Pons (tissue), 1 donor: ENCODE measurements around the gene CDH23.

ENCODE experiments used
- DNase-seq: peaks from one replicate; pipeline ENCODE4 v3.0.0-alpha.2; 2016; ENCODE audit warnings: low spot score

CDH23 gene

DNA sequence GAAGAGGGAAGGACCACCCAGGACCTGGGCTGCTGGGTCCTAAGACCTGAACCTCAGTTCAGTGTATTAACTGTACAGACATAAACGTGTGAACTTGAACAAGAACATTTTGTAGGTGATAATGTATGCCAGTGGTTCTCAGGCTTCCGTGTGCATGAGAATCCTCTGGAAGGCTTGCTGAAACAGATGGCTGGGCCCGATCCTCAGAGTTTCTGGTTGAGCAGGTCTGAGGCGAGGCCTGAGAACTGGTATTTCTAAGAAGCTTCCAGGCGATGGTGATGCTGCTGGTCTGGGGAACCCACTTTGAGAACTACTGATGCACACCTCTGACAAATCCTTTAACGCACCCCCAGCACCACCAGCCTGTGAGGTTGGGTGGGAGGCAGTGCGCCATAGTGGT, 70.4 kb downstream of the CDH23 start:
- no peak for DNase-seq

DNA sequence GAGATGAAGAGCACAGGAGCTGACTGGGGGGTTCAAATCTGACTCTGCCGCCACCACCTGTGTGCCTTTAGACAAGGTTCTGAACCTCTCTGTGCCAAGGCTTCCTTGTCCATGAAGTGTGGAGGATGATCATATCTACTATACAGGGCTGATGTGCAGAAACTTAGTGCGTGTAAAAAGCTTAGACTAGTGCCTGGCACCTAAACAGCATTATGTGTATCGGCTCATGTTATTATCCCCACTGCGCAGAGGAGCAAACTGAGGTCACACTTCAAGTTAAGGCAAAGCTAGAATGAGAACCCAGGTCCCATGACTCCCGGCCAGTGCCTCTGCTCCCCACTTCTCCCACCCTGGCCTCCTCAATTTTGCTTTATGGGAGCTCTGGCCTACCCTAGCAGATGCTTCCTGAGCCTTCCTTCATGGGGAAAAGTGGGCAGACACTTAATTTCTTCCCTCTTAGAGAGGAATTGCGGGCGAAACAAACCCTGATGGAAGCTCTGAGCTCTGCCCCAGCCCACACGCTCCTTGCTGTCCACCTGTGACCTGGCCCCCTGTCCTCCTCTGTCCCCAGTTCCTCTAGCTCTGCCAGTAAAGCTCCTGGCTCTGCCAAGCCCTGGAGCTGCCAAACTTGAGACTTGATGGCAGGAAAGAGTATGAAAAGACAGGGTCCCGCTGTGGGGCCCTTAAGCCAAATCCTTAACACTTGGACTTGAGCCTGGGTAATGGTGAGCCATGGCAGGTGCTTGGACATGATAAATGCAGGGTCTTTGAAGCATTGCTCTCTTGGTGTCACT, 71.0 kb downstream of the CDH23 start:
- no peak for DNase-seq

DNA sequence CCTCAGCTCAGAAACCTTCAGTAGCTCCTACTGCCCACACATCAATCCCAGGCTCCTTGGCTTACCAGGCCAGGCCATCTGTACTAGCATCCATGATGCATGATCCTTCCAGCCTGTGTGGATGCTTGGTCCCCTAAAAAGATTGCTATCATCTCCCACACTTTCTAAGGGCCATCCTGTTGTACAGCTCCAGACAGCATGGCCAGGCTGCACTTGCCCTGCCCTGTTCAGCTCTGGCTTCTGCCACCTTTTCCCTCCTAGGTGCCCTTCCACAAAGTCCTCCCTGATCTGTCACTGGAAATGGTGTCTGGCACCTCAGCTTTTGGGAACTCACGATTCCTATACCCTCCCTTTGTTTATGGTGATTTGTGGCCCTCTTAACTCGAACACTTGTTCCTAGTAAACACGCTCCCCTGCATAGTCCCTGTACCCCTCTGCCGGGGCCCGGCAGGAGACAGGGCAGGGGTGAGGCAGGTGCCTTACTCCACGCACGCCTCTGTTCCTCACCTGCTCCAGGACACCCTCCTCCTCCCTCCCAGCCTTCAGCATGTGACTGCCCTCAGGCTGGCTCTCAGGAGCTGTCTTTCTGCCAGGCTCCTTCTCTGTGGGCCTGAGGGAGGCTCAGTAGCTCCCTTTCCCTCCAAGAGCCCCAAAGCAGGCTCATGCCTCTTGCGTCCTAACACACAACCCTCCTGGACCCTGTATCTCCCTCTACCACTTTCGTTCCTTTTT, 71.8 kb downstream of the CDH23 start:
- no peak for DNase-seq

DNA sequence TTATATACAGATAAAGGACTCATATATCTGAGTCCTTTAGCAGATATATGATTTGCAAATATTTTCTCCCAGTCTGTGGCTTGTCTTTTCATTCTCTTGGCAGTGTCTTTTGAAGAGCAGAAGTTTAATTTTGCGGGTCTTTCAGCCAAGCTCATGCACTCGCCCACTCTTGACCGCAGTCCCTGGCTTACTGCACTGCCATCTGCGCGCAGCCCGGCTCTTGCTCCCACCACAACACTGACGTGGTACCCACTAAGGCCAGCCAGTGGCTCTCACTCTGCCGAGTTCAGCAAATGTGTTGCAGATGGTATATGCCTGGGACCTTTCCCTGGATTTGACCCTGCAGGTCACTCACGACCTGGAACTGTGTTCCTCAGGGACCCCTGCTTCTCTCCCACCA, 74.3 kb downstream of the CDH23 start:
- no peak for DNase-seq

DNA sequence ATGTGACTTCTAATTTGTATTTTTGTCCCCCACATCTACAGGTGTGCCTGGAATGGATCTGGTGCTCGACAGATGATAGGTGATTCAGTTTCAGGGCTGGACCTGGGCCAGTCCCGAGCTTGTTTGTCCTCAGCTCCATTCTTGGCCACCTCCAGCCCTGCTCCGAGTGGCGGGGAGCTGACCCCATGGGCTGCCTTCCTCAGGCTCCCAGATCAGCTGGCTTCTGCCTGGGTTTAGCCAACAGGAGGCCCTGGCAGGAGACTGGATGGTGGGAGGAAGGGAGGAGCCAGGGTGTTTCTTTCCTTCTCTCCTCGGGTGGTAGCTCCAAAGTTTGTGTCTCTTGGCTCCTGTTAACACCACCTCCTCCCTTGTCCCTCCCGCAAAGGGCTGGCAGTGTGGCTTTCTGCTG, 75.2 kb downstream of the CDH23 start:
- no peak for DNase-seq

DNA sequence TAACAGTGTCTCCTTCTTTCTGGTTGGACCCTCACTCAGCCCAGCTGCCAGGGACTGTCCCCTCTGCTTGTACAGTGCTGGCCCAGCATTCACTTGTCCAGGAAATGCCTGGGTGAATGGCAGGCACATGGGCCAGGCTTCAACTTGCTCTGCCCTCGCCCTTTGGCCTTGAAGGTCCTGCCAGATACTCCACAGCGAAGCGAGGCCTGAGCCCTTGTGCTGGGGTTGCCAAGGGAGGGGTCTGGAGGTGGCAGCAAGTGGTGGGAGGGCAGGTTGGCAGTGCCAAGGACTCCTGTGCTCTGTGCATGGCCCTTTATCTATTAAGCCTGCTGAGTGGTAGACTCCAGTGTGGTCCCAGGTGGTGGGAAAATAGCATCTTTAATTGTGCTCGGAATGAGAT, 75.7 kb downstream of the CDH23 start:
- no peak for DNase-seq

DNA sequence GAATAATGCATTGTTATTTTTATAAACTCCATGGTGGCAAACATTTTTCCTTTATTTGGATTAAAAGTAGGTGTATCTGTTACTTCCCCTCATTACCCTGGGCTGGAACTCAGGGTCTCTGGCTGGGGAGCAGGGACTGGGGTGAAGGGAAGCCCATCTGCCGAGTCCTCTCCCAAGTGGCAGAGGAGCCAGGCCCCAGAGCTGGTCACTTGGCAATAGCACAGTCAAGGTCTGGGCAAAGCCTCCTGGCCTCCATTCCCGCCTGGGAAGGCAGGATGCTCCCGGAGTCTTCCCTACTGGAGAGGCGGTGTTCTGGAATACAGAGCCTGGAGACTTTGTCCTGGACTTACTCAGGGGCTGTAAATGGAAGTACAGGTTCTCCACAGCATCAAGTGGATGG, 76.2 kb downstream of the CDH23 start:
- DNase-seq, result no peak

DNA sequence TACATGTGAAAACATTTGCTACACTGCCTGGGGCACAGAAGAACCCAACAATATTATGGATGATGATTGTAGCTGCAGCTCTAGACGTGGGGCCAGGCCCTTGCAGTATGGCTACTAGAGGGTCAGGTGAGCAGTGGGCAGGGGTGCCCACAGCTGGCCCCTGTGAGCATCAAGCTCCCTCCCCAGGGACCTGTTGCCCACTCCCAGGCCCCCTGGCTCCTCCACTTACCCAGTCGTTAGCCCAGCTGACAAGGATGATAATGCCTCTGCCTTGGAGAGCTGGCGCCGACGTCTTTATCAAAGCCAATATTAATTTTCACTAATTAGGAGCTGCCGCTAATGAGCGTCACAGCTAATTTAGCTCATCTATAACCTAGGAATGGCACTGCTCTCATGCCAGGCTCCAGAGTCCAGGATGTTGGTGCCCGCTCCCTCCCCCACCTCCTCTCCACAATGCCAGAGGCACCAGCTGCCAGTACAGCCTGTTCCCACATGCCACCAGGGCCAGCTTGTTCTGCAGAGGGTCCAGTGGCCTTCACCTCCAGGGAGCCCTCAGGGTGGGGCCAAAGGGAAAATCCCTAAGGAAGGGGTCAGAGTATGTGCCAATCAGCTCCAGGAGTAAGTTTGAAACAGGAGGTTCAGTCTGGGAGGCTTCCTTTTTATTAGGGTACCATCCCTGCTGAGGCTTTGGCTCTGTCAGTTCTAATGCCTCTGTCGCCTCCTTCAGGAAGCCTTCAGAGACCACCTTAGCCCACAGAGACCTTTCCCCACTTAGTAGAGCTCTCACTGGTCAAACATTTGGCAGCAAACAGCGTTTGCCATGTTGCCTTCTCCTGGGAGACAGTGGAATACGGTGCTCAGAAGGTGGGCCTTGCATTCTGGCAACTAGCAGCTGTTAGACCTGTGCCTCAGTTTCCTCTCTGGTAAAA, 77.2 kb downstream of the CDH23 start:
- no peak for DNase-seq

DNA sequence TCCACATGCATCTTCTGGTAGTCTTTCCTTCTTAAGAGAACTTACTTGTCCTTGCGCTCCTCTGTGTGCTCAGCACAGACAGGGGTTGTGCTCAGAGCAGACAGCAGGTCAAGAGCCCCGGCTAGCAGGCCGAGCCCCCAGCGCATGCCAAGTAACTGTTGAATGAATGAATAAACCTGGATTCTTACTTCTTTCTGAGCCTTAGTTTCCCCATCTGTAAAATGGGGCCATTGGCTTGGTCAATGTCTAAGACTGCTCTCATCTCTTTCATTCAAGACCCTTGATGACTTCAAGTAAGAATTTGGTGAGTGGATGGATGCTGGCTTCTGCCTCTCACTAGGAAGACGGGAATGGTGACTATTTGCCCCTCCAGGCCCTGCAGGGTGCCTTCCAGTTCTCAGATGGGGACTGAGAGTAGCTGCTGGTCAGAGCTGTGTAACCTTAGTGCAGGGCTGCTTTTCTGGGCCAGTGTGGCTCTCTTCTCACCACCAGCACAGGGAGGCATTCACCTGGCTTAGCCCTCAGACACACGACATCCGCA, 78.1 kb downstream of the CDH23 start:
- no peak for DNase-seq

DNA sequence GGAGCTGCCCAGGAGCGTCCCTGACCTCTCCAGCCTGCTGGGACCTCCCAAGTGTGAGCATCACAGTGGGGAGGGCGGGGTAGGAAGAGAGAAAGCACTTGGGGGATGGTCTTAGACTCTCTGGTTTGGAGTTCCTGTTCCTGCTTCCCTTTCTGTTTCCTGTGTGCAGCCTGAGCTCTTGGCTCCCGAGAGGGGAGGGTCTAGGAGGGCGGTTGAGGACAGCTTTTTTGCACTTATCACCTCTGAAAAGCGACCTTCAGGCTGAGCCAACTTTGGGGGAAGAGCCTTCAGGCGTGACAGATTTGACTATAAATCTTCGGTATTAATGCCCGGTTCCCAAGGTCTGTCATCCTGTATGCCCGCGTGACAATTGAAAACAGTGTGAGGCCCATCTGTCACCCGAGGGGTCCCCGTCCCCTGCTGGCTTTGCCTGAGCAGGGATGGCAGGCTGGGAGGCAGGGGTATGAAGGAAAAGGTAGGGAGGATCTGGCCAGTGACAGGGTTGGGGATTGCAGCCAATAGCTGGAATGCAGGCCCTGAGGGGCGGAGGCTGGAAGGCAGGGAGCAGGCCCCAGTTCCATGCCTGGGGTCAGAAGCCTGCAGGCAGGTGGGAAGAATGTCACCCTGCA, 78.6 kb downstream of the CDH23 start:
- peak; percentile 43 for DNase-seq

DNA sequence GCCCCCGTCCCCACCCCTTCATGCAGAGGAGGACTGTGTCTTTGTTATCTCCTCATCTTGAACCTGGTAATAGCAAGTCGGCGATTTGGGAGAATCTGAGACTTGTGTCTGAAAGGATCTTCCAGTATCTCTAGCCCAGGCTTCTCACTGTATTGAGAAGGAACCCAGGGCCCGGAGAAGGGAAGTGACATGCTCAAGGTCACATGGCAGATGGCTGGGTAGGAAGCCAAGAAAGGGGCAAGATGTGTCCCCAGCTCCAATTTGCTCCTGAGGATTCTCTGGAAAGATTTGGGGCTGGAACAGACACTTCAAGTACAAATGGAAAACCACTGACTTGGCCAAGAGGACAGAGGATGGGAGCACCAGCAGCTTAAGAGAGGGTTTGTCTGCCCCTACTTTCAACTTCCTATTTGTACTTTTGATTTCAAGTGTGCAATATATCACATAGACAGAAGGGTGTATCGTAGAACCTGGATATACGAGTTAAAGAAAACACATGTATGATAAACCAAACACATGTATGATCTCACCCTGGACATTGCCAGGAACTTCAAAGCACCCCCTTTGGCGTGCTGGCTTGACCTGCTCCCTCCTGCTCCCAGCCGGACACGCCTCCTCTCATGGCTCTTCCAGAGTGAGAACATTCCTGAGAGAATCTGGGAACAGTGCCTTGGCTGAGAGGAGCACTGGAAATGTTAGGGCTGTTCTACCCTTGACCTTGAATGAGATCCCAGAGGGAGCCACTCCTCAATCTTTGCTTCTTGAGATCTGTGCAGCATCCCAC, 79.7 kb downstream of the CDH23 start:
- DNase-seq, result peak; percentile 51

DNA sequence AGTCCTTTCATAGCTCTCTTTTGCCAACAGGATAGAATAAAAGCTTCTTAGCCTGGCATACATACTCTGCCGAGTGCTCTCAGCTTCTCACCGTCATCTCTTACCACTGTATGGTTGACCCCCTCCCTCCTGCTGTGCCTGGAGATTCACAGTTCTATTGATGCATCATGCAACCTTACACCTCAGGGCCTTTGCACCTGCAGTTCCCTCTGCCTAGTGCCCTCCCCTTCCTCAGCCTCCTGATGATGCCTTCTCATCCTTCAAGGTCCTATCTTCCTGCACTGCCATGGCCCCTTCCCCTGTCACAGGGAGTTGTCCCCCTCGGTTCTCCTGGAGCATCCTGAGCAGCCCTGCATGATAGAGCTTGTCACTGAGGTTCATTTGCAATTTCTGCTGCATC, 81.5 kb downstream of the CDH23 start:
- DNase-seq, result no peak

DNA sequence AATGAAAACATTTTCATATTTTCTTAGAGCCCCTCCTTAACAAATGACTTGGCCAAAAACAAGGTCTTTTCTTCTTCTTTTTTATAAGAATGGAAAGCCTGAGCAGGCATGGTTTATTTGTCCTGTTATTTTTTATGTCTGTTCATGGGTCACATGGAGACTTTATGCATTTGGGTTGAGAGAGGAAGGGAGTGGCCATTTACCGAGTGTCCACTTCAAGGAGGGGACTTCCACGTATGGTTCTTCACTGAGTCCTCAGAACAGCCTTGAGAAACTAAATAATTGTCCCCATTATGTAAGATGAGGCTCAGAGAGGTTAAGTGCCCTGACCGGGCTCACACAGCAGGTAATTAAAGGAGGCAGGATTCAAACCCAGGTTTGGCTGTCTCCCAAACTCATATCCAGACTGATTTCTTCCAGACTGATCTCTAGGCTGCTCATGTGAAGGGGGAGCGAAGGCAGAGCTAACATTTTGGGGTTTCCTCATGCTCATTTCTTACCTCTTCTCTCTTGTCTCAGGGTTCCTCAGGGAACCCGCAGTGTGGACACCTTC, 82.2 kb downstream of the CDH23 start:
- no peak for DNase-seq

DNA sequence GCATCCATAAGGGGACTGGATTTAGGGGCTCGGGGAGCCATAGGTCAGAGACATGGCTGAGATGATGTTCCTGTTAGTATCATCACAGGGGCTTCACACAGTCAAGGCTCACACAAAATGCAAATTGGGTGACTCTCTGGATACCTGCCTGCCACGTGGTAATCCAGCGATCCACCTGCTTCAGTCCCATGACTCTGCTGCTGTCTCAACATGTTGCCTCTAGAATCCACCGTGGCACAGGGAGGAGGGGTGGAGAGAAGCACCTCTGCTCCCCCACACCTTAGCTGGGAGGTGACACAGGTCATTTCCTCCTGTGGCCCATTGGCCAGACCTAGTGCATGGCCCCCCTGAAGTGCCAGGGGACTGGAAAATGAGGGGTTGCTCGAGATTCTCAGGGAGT, 83.1 kb downstream of the CDH23 start:
- DNase-seq, result no peak

DNA sequence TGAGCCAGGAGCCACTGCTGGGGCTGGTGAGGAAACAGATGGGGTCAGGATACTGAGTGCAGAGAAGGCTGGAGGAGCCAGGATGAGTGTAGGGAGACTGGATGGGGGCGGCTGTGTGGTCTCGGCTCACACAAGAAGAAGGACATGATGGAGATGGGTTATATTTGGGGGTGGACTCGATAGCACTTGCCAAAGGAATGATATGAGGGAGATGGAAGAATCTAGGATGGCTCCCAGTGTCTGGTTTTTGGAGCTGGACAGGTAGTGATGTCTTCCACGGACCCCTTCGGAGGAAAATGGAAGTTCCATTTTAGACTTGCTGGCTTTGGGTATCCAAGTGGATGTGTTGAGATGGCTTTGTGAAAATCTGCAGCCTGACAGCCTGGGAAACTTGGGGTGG, 83.9 kb downstream of the CDH23 start:
- DNase-seq, result no peak

DNA sequence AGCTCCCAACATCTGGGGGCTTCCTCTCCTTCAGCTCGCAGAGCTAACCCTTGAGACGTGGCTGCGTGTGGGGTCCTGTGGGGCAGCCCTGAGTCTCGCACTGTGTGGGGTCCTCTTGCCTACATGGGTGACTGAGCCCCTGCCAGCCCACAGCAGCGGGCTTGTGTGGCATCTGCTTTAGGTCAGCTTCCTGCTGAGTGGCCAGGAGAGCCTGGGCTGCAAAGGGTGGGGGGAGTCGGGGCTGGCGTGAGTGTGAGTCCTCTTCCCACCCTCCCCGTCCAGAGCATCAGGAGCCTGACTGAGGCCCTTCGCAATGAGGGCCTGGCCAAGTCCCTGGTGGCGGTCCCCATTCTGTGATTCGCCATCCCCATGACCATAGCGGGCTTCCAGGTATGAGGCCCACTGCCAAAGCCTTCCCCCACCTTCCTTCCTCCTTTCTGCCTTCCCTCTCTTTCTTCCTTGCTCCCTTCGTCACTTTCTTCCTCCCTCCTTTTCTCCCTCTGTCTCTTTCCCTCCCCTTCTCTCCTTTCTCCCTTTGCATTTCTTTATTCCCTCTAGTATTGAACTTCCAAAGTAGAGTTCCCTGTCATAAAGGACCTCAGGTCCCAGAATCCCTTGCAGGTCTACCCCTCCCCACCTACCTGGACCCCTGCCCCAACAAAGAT, 85.2 kb downstream of the CDH23 start:
- DNase-seq, result no peak

DNA sequence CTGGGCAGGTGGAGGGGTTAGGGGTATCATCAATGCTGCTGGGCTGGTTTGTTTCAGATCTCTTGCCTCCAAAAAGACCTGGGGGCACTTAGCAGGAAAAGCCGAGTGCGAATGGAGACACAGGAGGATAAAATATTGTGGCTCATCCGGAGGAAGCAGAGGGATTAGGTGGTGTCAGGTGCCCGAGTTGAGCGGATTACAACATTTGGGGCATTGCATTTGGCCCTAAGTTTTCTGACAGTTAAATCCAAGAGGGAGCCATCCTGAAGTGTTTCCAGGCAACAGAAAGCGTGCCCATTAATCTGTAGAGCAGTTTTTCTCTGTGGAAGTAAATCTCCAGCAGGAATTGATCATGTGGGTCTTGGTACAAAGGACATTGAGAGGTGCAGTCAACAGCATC, 85.9 kb downstream of the CDH23 start:
- no peak for DNase-seq

DNA sequence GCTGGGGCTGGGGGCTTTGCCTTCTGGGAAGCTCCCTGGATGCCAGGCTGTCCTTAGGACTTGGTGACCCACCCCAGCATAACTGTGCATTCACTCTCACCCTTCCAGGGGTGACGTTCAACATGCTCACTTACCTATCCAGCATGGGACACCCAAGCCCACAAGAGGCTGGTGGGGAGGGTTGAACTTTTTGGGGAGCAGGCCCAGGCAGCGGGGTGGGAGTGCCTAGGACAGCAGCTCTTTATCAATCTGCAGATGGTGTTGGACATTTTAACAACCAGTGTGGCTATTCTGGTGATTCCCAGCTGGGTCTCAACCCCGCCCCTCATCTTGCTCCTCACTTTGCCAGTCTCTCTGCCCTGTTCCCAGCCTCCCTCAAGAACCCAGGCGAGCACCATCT, 86.4 kb downstream of the CDH23 start:
- DNase-seq, result no peak

DNA sequence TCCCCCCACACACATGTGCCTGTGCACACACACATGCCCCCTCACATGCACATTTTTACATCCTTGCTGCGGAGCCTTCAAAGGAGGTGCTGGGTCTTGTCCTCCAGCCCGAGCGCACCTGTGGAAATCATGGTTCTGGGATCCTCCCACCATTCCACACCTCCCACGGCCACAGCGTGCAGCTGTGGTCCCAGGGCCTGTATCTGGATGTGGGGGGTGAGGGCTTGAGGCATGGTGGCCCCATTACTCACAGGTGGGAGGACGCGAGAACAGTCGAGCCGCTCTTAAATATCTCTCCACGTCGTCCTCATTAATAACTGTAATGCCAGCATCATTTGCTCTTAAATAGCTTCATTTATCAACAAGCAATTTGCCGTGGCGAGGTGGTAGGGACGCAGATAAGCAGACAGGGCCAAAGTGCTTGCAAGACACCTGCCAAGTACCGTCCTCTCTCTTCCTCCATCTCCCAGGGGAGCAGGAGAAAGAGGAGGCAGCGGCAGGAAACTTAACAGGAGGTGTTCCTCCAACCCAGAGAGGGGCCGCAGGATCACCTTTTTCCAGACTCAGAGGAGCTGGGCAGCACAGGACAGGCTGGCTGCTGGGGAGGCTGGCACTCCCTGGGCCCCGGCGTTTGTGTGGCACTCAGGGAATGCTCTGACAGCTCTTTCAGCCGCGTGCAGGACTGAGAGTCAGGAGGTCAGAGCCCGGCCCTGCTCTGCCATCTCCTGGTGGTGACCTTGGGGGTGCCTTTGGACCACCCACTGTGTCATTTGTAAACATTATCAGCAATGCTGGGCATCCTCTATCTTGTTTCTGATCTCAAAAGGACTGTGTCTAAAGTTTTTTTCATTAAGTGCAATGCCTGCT, 87.4 kb downstream of the CDH23 start:
- DNase-seq, result no peak
